Endometrial microvascular endothelial cells (primary cell): ENCODE data around the gene ERVH48-1. TPM values are rescaled to one million over a fixed set of nuclear protein-coding genes. Genes with fewer than 3 reads are reported as not detected.
"Not testable (repeated sequence)": the region's sequence is repeated elsewhere in the genome, so short reads cannot be mapped to it uniquely, and the experiment has no call there.

ENCODE experiments used
- in situ Hi-C: cut with HindIII; loops from 2 replicates; pipeline ENCODE4 v1.10.0; 2017; ENCODE audit warnings: low sequenced_read_pairs, low pct_unique_long_range_greater_than_20kb; ENCODE audit errors: inconsistent ontology term
- total RNA-seq: library from RNA; depleted of rRNA; stranded (reverse); fragments of >200 nt; gene quantifications from one replicate; pipeline ENCODE4 v1.2.3, GENCODE V29; 2015; ENCODE audit errors: inconsistent ontology term

The ERVH48-1 gene
- total RNA-seq, 1 donor from 2014 or later, result not detected

DNA sequence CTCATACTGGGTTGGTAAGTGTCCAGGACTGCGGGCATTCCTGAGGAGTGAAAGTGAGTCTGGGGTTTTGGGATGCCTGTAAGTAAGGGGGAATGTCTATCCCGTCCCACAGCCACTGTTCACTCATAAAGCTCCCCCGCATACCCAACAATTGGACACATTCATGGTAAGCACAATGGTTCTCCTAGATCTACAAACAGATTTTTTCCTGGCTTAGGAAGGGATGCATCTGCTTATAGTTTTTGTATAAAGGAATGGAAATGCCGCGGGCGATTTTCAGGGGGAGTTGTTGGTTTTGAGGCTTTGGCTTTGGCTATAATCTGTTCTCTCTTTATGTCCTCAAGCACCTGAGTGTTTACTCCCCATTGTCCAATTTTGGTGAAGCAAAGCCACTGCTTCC, 7.1 kb downstream of the ERVH48-1 start:
- in situ Hi-C loops, result no loop called here

DNA sequence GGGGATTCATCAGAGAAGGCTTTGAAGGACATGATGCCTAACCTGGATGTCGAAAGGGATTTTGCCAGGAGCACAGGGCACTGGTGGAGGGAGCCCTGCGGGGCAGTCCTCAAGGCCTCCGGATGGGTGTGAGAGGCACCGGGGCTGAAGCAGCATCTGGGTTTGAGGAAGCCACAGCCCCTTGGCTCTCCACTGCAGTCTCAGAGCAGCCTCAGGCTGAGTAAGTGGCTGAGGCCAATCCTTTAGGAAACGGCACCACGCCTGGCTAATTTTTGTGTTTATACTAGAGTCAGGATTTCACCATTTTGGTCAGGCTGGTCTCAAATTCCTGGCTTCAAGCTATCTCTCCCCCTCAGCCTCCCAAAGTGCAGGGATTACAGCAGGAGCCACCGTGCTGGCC, 12.0 kb downstream of the ERVH48-1 start:
- in situ Hi-C loops, result no loop called here

DNA sequence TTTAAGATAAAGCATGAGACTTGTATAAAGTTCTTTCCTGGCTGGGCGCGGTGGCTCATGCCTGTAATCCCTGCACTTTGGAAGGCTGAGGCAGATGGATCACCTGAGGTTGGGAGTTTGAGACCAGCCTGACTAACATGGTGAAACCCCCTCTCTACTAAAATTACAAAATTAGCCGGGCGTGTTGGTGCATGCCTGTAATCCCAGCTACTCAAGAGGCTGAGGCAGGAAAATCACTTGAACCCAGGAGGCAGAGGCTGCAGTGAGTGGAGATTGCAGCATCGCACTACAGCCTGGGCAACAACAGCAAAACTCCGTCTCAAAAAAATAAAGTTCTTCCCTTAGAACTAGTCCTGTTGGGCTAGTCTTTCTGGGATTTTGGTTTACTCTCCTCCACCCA, 13.5 kb downstream of the ERVH48-1 start:
- in situ Hi-C loops, result not testable (repeated sequence)

DNA sequence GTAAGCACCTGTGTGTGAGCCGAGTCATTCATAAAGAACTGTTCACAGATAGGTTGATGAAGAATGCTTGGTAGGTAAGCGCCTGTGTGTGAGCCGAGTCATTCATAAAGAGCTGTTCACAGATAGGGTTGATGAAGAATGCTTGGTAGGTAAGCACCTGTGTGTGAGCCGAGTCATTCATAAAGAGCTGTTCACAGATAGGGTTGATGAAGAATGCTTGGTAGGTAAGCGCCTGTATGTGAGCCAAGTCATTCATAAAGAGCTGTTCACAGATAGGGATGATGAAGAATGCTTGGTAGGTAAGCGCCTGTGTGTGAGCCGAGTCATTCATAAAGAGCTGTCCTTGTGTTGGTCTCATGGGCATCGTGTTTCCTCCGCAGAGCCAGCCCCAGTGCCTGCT, 16.9 kb downstream of the ERVH48-1 start:
- in situ Hi-C loops, result not testable (repeated sequence)

DNA sequence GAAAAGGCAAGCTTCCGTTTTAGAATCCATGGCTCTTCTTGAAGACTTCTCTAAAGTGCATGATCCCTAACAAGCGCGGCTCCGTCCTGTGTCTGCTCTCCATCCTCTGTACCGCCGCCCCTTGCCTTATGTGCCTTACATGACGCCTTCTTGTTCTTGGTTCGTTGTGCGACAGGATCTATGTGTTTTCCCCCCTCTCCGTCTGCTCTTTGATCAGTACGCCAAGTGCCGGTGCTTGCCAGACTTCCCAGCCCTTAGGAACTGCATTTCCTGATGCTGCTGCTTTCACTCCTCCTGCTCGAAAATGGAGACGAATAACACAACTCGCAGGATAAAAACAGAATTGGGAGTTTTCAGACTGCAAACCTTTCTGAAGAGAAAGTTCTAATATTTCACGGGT, 19.2 kb downstream of the ERVH48-1 start:
- in situ Hi-C loops, result no loop called here

DNA sequence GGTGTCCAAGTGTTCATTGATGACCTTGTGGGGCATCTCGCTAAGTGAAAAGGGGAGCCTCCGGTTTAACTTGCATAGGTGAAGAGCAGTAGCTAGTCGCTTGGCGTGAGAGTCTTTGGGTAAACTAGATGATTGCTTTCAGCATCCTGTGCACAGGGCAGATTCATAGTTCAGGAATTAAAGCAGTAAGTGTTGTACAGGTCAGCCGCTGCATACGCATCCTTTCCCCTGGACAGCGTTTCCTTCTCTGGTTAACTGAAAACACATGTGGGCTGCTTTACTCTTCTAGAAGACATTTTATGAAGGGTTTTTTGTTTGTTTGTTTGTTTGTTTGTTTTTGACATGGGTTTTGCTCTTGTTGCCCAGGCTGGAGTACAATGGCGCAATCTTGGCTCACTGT, 20.2 kb downstream of the ERVH48-1 start:
- in situ Hi-C loops, result no loop called here

DNA sequence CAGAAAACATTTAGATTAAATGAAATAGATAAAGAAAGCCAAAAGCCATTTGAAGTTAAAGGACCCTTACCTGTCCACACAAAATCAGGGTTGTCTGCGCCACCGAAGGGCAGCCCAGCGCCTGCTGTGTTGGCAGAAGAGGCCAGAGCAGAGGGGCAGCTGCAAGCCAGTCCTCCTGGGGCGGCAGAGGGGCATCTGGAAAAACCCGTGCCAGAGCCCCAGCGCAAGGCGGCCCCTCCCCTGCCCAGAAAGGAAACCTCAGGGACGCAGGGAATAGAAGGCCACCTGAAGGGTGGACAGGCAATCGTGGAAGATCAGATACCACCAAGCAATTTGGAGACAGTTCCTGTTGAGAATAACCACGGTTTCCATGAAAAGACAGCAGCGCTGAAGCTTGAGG, 21.6 kb downstream of the ERVH48-1 start:
- in situ Hi-C loops, result no loop called here

DNA sequence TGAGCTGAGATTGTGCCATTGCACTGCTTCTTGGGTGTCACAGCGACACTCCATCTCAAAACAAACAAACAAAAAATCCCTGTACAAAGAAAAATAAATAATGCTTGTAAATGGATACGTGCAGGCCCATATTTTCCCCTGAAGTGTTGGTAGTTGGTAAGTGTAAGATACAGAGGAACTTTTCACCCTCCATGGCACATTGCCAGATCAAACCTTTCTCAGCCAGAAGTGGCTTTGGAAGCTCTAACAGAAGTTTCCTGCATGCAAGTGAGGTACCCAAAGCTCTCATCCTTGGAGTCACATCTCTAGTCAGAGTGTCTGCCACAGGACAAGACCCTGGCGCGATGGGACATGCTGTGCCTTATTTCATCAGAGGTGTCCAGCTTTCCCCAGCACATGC, 25.0 kb downstream of the ERVH48-1 start:
- in situ Hi-C loops, result no loop called here

DNA sequence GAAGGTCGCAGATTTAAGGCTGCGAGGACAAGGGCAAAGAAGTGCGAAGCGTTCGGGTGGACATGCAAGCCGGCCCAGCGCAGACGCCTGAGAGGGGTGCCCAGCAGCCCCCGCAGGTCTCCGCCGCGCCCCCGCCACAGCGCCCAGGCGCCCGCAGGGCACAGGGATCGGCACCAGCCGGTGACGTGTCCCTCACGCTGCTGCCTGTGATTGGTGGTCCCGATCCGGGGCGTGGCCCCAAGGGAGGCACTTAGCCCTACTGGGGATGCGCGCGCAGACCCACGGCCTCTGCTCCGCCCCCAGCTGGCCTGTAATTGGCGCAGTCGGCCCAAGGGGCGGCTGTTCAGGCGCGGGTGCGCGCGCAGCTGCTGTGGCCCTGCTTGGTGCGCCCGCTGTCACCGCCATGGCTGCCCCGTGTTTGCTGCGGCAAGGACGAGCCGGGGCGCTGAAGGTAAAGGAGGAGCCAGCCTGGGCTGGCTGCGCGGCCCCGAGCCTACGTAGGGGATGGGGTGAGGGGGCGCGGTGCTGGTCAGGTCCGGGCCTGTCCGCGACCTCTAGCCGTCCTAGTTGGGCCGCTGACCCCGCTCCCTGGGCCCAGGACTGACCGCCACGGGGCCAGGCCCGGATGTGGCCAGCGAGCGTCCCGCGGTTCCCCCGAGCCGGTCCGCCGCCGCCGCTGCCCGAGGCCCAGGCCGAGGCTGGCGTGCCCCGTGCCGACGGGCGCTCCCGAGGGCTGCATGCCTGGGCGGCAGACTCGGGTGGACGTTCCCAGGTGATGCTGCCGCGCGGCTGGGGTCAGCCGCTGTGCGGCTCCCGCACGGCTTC, 32.3 kb downstream of the ERVH48-1 start, which contains the start of gene NDUFV3:
TSS of gene NDUFV3 (plus strand) at position 379 of the 825 bp plus-strand sequence. CDS start at position 404, 25 bp downstream.
- in situ Hi-C loops, result no loop called here

DNA sequence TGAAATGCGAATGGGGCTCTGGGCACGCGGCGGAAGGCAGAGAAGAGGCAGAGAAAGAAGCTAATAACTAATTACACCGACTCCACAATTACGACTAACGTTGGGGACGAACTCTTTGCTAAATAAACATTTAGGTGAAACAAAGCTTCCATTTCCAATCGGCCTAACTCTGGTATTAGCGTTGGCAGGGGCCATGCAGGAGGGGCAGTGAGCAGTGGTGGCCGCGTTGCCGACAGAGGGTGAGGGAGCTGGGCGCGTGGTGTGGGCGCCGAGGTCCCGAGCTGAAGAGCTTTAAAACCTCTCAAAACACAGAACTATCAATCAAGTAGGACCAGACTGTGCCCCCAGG, 32.9 kb downstream of the ERVH48-1 start:
- in situ Hi-C loops, result no loop called here

DNA sequence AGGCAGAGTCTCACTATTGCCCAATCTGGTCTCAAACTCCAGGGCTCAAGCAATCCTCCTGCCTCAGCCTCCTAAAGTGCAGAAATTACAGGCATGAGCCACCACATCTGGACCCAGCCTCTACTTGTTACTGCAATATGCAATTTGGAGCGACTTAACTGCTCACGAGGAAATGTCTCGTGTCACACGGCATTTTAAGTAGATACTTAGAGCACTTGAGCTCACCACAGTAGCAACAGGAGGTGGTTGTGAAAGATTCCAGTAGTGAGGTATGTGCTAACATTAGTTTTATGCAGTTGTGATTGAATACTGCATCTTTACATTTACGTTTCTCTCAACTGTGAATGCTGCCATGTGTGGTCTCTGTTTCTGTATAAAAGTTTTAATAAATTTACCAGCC, 38.1 kb downstream of the ERVH48-1 start:
- in situ Hi-C loops, result no loop called here

DNA sequence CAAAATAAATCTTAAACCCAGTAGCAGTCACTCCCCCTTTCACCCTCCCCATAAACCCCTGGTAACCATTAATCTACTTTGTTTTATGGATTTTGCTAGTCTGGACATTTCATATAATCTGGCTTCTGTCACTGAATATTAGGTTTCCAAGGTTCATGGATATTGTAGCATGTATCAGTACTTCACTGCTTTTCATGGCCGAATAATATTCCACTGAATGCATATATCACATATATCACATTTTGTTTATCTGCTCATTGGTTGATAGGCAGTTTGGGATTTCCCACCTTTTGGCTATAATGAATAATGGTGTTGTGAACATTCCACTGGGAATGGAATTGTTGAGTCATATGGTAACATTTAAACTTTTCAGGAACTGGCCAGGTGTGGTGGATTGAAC, 41.5 kb downstream of the ERVH48-1 start:
- in situ Hi-C loops, result no loop called here

DNA sequence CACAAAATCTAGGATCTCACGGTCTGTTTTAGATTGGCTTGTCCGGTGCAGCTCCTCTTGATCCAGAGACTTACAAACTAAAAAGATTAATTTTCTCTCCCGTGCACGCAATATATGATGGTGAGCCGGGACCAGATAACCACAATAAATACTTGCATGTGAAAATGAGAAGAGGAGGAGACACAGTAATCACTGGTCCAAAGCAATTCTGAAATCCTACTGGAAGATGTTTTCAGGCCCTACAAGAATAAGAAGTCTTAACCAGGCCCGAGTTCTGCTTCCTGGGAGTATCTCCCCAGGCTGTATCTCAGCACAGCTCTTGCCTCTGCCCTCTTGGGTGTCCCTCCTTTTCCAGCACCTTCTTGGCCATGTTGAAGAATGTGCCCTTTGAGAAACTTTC, 45.1 kb downstream of the ERVH48-1 start:
- in situ Hi-C loops, result no loop called here

DNA sequence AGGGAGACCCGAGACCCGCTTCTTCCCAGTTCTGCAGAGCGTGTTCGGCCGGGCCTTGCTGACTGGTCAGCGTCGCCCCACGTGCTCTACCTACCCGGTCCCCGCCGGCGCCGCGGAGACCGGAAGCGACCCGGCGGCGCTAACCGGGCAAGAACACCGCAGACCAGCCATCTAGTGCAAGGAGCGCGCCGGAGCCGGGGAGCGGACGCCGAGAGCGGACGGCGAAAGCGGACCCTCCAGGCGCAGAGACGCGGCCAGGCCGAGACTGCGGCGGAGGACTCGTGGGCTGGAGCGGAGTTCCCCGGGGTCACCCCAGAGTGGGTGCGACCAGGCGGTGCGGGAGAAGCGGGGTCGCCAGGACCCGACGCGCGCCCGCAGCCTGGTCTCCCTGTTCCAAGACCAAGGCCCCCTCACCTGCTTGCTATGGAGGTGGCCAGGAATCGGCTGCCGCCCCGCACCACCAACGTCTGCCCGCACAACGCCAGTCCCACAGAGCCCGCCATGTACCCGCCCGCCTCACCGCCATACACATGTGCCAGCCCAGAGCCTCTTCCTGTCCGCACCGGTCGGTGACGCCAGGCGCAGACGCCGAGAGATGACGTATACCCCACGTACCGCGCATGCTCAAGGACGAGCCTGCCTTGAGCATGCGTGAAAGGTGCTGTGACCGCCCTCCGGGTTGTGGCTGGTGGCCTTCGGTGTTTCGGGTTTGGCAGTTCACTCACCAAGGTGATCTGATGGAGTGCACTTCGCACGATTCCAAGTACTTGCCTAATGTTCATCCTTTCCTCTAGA, 46.2 kb downstream of the ERVH48-1 start, which contains the start of gene WDR4:
TSS of gene WDR4 (minus strand) at position 547 of the 795 bp plus-strand sequence. CDS start at position 503, 44 bp downstream.
- in situ Hi-C loops, result no loop called here

DNA sequence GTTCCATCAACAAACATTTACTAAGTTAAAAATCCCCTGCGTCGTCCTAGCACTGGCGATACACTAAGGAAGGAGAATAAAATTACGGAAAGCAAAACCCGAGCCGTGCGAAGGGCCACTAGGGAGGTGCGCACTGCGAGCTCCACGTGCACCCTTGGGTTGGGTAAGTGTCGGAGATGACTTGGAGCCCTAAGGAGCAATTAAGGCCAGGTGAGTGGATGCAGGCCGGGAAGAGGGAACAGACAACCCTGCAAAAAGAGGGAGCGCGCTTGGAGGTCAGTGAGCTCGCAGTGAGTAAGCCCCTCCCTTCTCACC, 46.8 kb downstream of the ERVH48-1 start:
- in situ Hi-C loops, result no loop called here

DNA sequence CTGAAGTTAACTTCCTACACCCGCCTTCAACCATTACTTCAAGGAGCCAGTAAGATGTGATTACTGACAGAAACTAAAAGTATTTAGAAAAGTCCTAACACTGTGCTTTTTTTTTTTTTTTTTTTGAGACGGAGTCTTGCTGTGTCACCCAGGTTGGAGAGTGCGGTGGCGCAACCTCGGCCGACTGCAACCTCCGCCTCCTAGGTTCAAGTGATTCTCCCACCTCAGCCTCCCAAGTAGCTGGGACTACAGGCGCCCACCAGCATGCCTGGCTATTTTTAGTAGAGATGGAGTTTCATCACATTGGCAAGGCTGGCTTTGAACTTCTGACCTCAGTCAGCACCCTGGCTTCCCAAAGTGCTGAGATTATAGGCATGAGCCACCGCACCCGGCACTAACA, 49.6 kb downstream of the ERVH48-1 start:
- in situ Hi-C loops, result not testable (repeated sequence)

DNA sequence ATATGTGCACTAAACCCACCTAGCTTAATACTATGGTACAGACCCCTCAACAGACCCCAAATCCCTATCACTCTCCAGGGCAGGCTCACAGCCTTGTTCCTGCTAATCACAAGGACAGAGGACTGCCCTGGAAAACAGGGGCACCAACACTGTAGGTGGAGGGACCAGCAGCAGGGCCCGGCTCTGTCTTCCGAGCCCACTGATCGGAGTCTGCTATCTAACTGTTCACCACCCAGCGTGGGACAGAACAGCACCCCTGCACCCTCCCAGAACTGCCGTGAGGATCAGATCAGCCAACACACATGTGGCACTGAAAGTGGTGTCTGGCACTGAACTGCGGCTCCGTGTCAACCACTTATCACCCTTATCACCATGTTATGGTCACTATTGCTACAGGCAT, 52.3 kb downstream of the ERVH48-1 start:
- in situ Hi-C loops, result no loop called here

DNA sequence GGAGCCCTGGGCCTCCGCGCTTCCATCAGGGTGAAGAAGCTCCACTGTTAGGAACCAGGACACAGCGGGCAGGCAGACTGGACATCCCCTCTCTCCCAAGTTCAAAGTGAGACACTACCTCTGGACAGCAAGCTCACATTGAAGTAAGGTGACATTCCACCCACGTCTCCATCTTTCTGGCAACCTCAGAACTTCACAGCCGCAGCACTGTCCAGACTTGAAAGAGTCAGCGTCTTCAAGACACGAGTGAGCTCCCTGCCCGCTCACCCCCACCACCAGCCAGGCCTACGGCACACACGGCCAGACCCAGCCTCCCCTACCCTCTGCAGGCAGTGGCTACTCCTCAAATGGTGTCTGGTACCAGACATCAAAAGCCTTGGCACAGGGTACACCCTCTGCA, 57.2 kb downstream of the ERVH48-1 start:
- in situ Hi-C loops, result no loop called here
